Measurements from ENCODE around the gene RUNX1.

RUNX1 gene

DNA sequence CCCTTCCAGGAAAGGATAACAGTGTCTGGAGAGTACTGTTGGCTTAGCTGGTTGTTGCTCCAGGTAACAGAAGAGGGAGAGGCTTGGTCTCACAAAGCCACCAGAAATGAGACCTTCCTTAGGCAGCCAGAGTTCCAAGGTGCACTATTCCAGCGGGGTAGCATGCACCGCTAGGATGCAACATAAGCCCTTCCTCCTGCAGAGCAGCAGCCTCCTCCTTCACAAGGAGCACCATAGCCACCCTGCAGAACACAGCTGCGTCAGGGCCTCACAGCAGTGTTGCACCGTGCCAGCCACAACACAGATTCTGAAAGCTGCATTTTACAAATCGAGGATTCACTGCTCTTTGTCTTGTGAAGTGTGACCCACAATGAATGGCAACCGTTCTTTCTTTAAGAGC lies 238.3 kb downstream of the RUNX1 start:
- Histone ChIP-seq H3K9ac (ENCODE audit: low read length) (no peak overlapping the region), H3K9me3 (ENCODE audit: insufficient read depth, low read length) (no peaks in the 10 kb centered on the region), H2AFZ (ENCODE audit: low read depth, low read length) (no peak overlapping the region), H4K20me1 (ENCODE audit: insufficient read depth, low read length) (peaks cover 46% of the 10 kb centered on the region), H3K4me2 (ENCODE audit: low read length) (no peak overlapping the region), H3K36me3 (replicated peaks; ENCODE audit: low read depth, low read length) (peaks cover 81% of the 10 kb centered on the region), H3K79me2 (ENCODE audit: low read length) (peaks cover 68% of the 10 kb centered on the region), H3K27ac (ENCODE audit: low read length) (no peak overlapping the region), H3K27me3 (ENCODE audit: low read depth, low read length) (no peaks in the 10 kb centered on the region), H3K4me3 (ENCODE audit: low read length) (no peak overlapping the region), H3K4me1 (ENCODE audit: low read length) (no peaks in the 10 kb centered on the region)
- no peak for TF ChIP-seq EZH2phosphoT487 (IDR thresholded peaks at IDR 0.05; ENCODE audit: low read depth)
- no peak for TF ChIP-seq CTCF (IDR thresholded peaks at IDR 0.05; ENCODE audit: low read depth, low read length)

- Histone ChIP-seq H3K4me1 (ENCODE audit: low read length) (peaks cover 5% of the 10 kb centered on the region), H3K27ac (ENCODE audit: low read length) (no peak overlapping the region), H3K4me3 (ENCODE audit: low read length) (no peak overlapping the region)
These were observed 239.3 kb downstream of the RUNX1 start for GRCh38 chr21:34809822-34810221.

DNA sequence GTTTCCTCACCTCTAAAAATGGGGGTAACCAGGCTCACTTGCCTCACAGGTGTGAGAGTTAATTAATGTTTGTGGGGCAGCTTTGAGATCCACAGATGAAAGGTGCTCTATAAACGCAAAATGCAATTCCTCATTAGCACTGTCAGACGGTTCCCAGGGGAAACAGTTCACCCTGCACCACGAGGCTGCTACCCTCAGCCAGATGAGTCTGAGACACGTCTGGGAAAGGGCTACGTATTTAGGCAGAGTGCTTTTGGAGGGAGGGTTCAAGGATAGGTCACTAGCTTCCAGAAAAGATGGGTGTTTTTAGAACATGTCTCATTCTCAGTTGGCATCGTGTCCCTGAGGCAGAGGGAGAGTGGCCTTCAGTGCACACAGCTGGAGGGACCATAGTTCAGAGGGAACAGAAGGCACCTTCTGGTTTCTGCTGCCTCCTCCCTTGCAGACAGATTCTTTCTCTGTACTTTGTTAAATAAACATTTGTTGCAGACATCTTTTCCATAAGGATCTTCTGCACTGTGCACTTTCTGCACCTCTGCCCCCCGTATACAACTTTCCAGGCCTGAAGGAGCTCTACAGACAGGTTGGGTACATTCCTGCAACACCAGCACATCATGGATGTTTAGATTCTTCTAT lies 240.4 kb downstream of the RUNX1 start:
- Histone ChIP-seq H2AFZ (ENCODE audit: low read depth, low read length) (no peak overlapping the region), H3K4me1 (ENCODE audit: low read length) (peaks cover 14% of the 10 kb centered on the region), H3K27ac (ENCODE audit: low read length) (no peak overlapping the region), H3K79me2 (ENCODE audit: low read length) (peaks cover 73% of the 10 kb centered on the region), H4K20me1 (ENCODE audit: insufficient read depth, low read length) (peaks cover 59% of the 10 kb centered on the region), H3K4me2 (ENCODE audit: low read length) (no peak overlapping the region), H3K4me3 (ENCODE audit: low read length) (no peak overlapping the region), H3K27me3 (ENCODE audit: low read depth, low read length) (no peaks in the 10 kb centered on the region), H3K9me3 (ENCODE audit: insufficient read depth, low read length) (no peaks in the 10 kb centered on the region), H3K9ac (ENCODE audit: low read length) (no peak overlapping the region), H3K36me3 (replicated peaks; ENCODE audit: low read depth, low read length) (peaks cover 75% of the 10 kb centered on the region)
- TF ChIP-seq EZH2phosphoT487 (IDR thresholded peaks at IDR 0.05; ENCODE audit: low read depth) (no peak), CTCF (IDR thresholded peaks at IDR 0.05; ENCODE audit: low read depth, low read length) (no peak)

More at GRCh38 chr21:34809822-34810221, 239.3 kb downstream of the RUNX1 start:
- peaks cover 79% of the 10 kb centered on the region for H3K36me3 ChIP-seq (replicated peaks; ENCODE audit: low read depth, low read length)
- H3K4me2 ChIP-seq (ENCODE audit: low read length) = no peak overlapping the region
- no peak for TF ChIP-seq CTCF (IDR thresholded peaks at IDR 0.05; ENCODE audit: low read depth, low read length)
- TF ChIP-seq EZH2phosphoT487 (IDR thresholded peaks at IDR 0.05; ENCODE audit: low read depth) = no peak
- no peak overlapping the region for H2AFZ ChIP-seq (ENCODE audit: low read depth, low read length)
- peaks cover 72% of the 10 kb centered on the region for H3K79me2 ChIP-seq (ENCODE audit: low read length)
- no peaks in the 10 kb centered on the region for H3K9me3 ChIP-seq (ENCODE audit: insufficient read depth, low read length)
- no peak overlapping the region for H3K9ac ChIP-seq (ENCODE audit: low read length)
- no peaks in the 10 kb centered on the region for H3K27me3 ChIP-seq (ENCODE audit: low read depth, low read length)
- H4K20me1 ChIP-seq (ENCODE audit: insufficient read depth, low read length) = peaks cover 52% of the 10 kb centered on the region

GRCh38 chr21:34807881-34808568 lies 241.1 kb downstream of the RUNX1 start:
- H3K4me1 ChIP-seq (ENCODE audit: low read length) = peaks cover 16% of the 10 kb centered on the region
- no peaks in the 10 kb centered on the region for H3K9me3 ChIP-seq (ENCODE audit: insufficient read depth, low read length)
- no peak overlapping the region for H3K4me2 ChIP-seq (ENCODE audit: low read length)
- H3K9ac ChIP-seq (ENCODE audit: low read length) = no peak overlapping the region
- no peak overlapping the region for H3K4me3 ChIP-seq (ENCODE audit: low read length)
- H3K36me3 ChIP-seq (replicated peaks; ENCODE audit: low read depth, low read length) = peaks cover 71% of the 10 kb centered on the region
- H4K20me1 ChIP-seq (ENCODE audit: insufficient read depth, low read length) = peaks cover 62% of the 10 kb centered on the region
- no peaks in the 10 kb centered on the region for H3K27me3 ChIP-seq (ENCODE audit: low read depth, low read length)
- H2AFZ ChIP-seq (ENCODE audit: low read depth, low read length) = no peak overlapping the region
- no peak for TF ChIP-seq EZH2phosphoT487 (IDR thresholded peaks at IDR 0.05; ENCODE audit: low read depth)
- no peak for TF ChIP-seq CTCF (IDR thresholded peaks at IDR 0.05; ENCODE audit: low read depth, low read length)
- H3K79me2 ChIP-seq (ENCODE audit: low read length) = peaks cover 72% of the 10 kb centered on the region
- H3K27ac ChIP-seq (ENCODE audit: low read length) = no peak overlapping the region
